HepG2 (cell line): ENCODE results near the gene C22orf15. TPM values are rescaled to one million over a fixed set of nuclear protein-coding genes. Genes with fewer than 3 reads are reported as not detected.

Source experiments
- ATF4 ChIP-seq, 2 experiments: fragments of 450-650 bp in 1 of 2; sonication (generic) in 1 of 2; formaldehyde crosslinking; IDR thresholded peaks; 2 replicates each; pipeline versions ENCODE4 v1.5.0 to v1.8.0; 2020 to 2022; ENCODE audit warnings: mild to moderate bottlenecking in 1 of 2, missing genetic modification reagents in 1 of 2
- BHLHE40 ChIP-seq: IDR thresholded peaks from 2 replicates; pipeline ENCODE4 v1.6.1; 2011; ENCODE audit warnings: low read length, improper control_type of control experiment
- IRF2 ChIP-seq: IDR thresholded peaks from 2 replicates; pipeline ENCODE4 v1.6.1; 2018; ENCODE audit warnings: missing genetic modification reagents, missing compliant biosample characterization
- IRF9 ChIP-seq: sonication (generic); formaldehyde crosslinking; IDR thresholded peaks from 2 replicates; pipeline ENCODE4 v1.8.0; 2022; ENCODE audit warnings: missing genetic modification reagents, mild to moderate bottlenecking, borderline replicate concordance
- MIER3 ChIP-seq: IDR thresholded peaks from 2 replicates; pipeline ENCODE4 v1.6.1; 2016; ENCODE audit warnings: missing compliant biosample characterization, borderline replicate concordance
- NFE2 ChIP-seq: sonication (generic); formaldehyde crosslinking; IDR thresholded peaks from 2 replicates; pipeline ENCODE4 v1.4.0; 2020; ENCODE audit warnings: missing genetic modification reagents
- NFE2L1 ChIP-seq: sonication (generic); formaldehyde crosslinking; IDR thresholded peaks from 2 replicates; pipeline ENCODE4 v1.4.0; 2020; ENCODE audit warnings: missing genetic modification reagents, mild to moderate bottlenecking, borderline replicate concordance
- REPIN1 ChIP-seq: sonication (generic); formaldehyde crosslinking; IDR thresholded peaks from 2 replicates; pipeline ENCODE4 v1.8.0; 2022; ENCODE audit warnings: missing genetic modification reagents, low read depth, mild to moderate bottlenecking, borderline replicate concordance
- SALL1 ChIP-seq: sonication (generic); formaldehyde crosslinking; IDR thresholded peaks from 2 replicates; pipeline ENCODE4 v1.8.0; 2022; ENCODE audit warnings: mild to moderate bottlenecking, missing genetic modification reagents
- SMYD3 ChIP-seq: sonication (generic); formaldehyde crosslinking; IDR thresholded peaks from 2 replicates; pipeline ENCODE4 v1.8.1; 2023; ENCODE audit warnings: mild to moderate bottlenecking, missing genetic modification reagents
- TAF1 ChIP-seq: sonication (generic); formaldehyde crosslinking; IDR thresholded peaks from 2 replicates; pipeline ENCODE4 v1.4.0; 2020; ENCODE audit warnings: missing genetic modification reagents
- TOE1 ChIP-seq: sonication (generic); formaldehyde crosslinking; IDR thresholded peaks from 2 replicates; pipeline ENCODE4 v1.4.0; 2020; ENCODE audit warnings: mild to moderate bottlenecking, missing genetic modification reagents
- XRCC5 ChIP-seq: fragments of 200-400 bp; formaldehyde crosslinking; optimal IDR thresholded peaks from 2 replicates; pipeline ENCODE3; 2017; ENCODE audit warnings: mild to moderate bottlenecking, low read length
- YY1 ChIP-seq: IDR thresholded peaks from 2 replicates; pipeline ENCODE4 v1.6.1; 2011; ENCODE audit warnings: low read length, low read depth, moderate library complexity, mild to moderate bottlenecking; ENCODE audit not compliant: insufficient read depth, insufficient replicate concordance
- ZFP36L2 ChIP-seq: sonication (generic); formaldehyde crosslinking; IDR thresholded peaks from 2 replicates; pipeline ENCODE4 v1.4.0; 2020; ENCODE audit warnings: missing genetic modification reagents
- ZKSCAN5 ChIP-seq: sonication (generic); formaldehyde crosslinking; IDR thresholded peaks from 2 replicates; pipeline ENCODE4 v1.5.1; 2020; ENCODE audit warnings: mild to moderate bottlenecking, missing genetic modification reagents
- ZNF142 ChIP-seq: sonication (generic); formaldehyde crosslinking; IDR thresholded peaks from 2 replicates; pipeline ENCODE4 v1.4.0; 2020; ENCODE audit warnings: missing genetic modification reagents
- ZNF143 ChIP-seq: sonication (generic); formaldehyde crosslinking; IDR thresholded peaks from 2 replicates; pipeline ENCODE4 v1.4.0; 2020; ENCODE audit warnings: missing genetic modification reagents
- ZNF264 ChIP-seq: sonication (generic); formaldehyde crosslinking; IDR thresholded peaks from 2 replicates; pipeline ENCODE4 v1.4.0; 2020; ENCODE audit warnings: missing genetic modification reagents
- ZNF331 ChIP-seq: sonication (generic); formaldehyde crosslinking; IDR thresholded peaks from 2 replicates; pipeline ENCODE4 v1.4.0; 2020; ENCODE audit warnings: missing genetic modification reagents
- ZNF335 ChIP-seq: sonication (generic); formaldehyde crosslinking; IDR thresholded peaks from 2 replicates; pipeline ENCODE4 v1.4.0; 2020; ENCODE audit warnings: missing genetic modification reagents
- ZNF761 ChIP-seq: sonication (generic); formaldehyde crosslinking; conservative IDR thresholded peaks from 2 replicates; pipeline ENCODE4 v1.4.0; 2020; ENCODE audit warnings: mild to moderate bottlenecking, missing genetic modification reagents
- ZSCAN29 ChIP-seq: sonication (generic); formaldehyde crosslinking; conservative IDR thresholded peaks from 2 replicates; pipeline ENCODE4 v1.4.0; 2020; ENCODE audit warnings: mild to moderate bottlenecking, missing genetic modification reagents
- polyA plus RNA-seq, 8 experiments: library from polyadenylated mRNA; depleted of rRNA in 3 of 8; stranded (reverse) in 7 of 8; unstranded in 1 of 8; fragments of >200 nt; fragmentation: Illumina TruSeq in 4 of 8; extraction: Trizol in 4 of 8; gene quantifications; 2 replicates each; pipeline versions ENCODE4 v1.2.1 to v1.2.3, GENCODE V29; 2011 to 2016; ENCODE audit warnings: low read depth in 4 of 8, missing spikeins in 1 of 8, mixed read lengths in 1 of 8; ENCODE audit not compliant: insufficient read depth in 1 of 8
- total RNA-seq, 5 experiments: library from RNA; depleted of rRNA; stranded (reverse); fragments of >200 nt; fragmentation: Illumina TruSeq; extraction: Trizol; gene quantifications; 2 replicates each; pipeline ENCODE4 v1.2.3, GENCODE V29; 2016; ENCODE audit warnings: low read depth in 1 of 5

Gene C22orf15
- total and polyA plus RNA-seq, 2 of the 13 experiments (the other 11 are each of a cell fraction or from before 2014, with no cell fraction given): not detected

GRCh38 chr22:23774114-23774921, 11.5 kb downstream of the C22orf15 start (continued):
- TF ChIP-seq ZNF264 (peak; percentile 35; the same call in 1 of the 2 replicates), SALL1 (peak; percentile 92), ZNF143 (CRISPR knock-in tag) (peak; percentile 33; the same call in 1 of the 2 replicates), SMYD3 (0 out of 2 replicates have a peak, but pooled peaks have one; percentile 72), ZNF335 (0 out of 2 replicates have a peak, but pooled peaks have one; percentile 22), BHLHE40 (peak; percentile 26; the same call in 1 of the 2 replicates), IRF2 (CRISPR knock-in tag) (peak; percentile 58; the same call in 1 of the 2 replicates), ZKSCAN5 (CRISPR knock-in tag) (no peak), ZNF761 (CRISPR knock-in tag) (0 out of 2 replicates have a peak, but pooled peaks have one; percentile 33), REPIN1 (peak; percentile 79; the same call in 1 of the 2 replicates), XRCC5 (peak; percentile 22), IRF9 (CRISPR knock-in tag) (peak; percentile 58; the same call in 1 of the 2 replicates), ZSCAN29 (no peak), ZFP36L2 (no peak), ZNF331 (CRISPR knock-in tag) (peak; percentile 64; the same call in 1 of the 2 replicates), NFE2 (CRISPR knock-in tag) (no peak), ZNF142 (CRISPR knock-in tag) (peak; percentile 93; the same call in 1 of the 2 replicates), TOE1 (CRISPR knock-in tag) (0 out of 2 replicates have a peak, but pooled peaks have one; percentile 61), YY1 (no peak), TAF1 (CRISPR knock-in tag) (no peak), NFE2L1 (CRISPR knock-in tag) (no peak), MIER3 (CRISPR knock-in tag) (peak; percentile 93; the same call in 1 of the 2 replicates), ATF4 (CRISPR knock-in tag; IDR thresholded peaks at IDR 0.05) (peak in 1 of 2 experiments; percentile 76; a peak in 2 of 4 replicates)
